A549 (cell line): ENCODE results near the gene PHF1.

Experiments used
- CBX8 ChIP-seq: fragments of 200-600 bp; sonication (generic); IDR thresholded peaks from 2 replicates; pipeline ENCODE4 v1.6.1; 2016
- CEBPB ChIP-seq, 2 experiments: fragments of >200 bp in 1 of 2; sonication (Bioruptor Twin) in 1 of 2; formaldehyde crosslinking in 1 of 2; IDR thresholded peaks; 2 replicates each; pipeline ENCODE4 v1.6.1; 2012 to 2016
- CHD2 ChIP-seq: fragments of 150-350 bp; IDR thresholded peaks from 2 replicates; pipeline ENCODE4 v1.6.1; 2014; ENCODE audit warnings: low read length; ENCODE audit not compliant: partially characterized antibody
- CHD4 ChIP-seq: fragments of 200-600 bp; sonication (generic); IDR thresholded peaks from 2 replicates; pipeline ENCODE4 v1.6.1; 2016; ENCODE audit warnings: antibody characterized with exemption, mild to moderate bottlenecking, borderline replicate concordance
- EHMT2 ChIP-seq: fragments of 200-600 bp; sonication (generic); IDR thresholded peaks from 2 replicates; pipeline ENCODE4 v1.6.1; 2016; ENCODE audit warnings: antibody characterized with exemption, low read depth, mild to moderate bottlenecking, moderate library complexity
- HDAC2 ChIP-seq: fragments of 200-600 bp; sonication (generic); IDR thresholded peaks from 2 replicates; pipeline ENCODE4 v1.6.1; 2016
- KDM1A ChIP-seq: fragments of 200-600 bp; sonication (generic); IDR thresholded peaks from 2 replicates; pipeline ENCODE4 v1.6.1; 2016; ENCODE audit warnings: low read depth, mild to moderate bottlenecking
- POLR2A ChIP-seq: IDR thresholded peaks from 2 replicates; pipeline ENCODE4 v1.6.1; 2012; ENCODE audit warnings: mild to moderate bottlenecking, low read length
- TP53 ChIP-seq: fragments of 250-450 bp; sonication (Bioruptor Pico); IDR thresholded peaks from 2 replicates; pipeline ENCODE4 v1.5.0; 2021; ENCODE audit warnings: mild to moderate bottlenecking, moderate library complexity
- TF ChIP-seq, protein P1 (sequence below): fragments of >200 bp; sonication (Bioruptor Twin); formaldehyde crosslinking; IDR thresholded peaks from 3 replicates; pipeline ENCODE4 v1.5.1; 2016
- TF ChIP-seq, protein P2 (sequence below): fragments of 150-350 bp; IDR thresholded peaks from 2 replicates; pipeline ENCODE4 v1.6.1; 2014; ENCODE audit warnings: low read depth, mild to moderate bottlenecking, low read length
- TF ChIP-seq, protein P3 (sequence below): IDR thresholded peaks from 2 replicates; pipeline ENCODE4 v1.6.1; 2012

DNA sequence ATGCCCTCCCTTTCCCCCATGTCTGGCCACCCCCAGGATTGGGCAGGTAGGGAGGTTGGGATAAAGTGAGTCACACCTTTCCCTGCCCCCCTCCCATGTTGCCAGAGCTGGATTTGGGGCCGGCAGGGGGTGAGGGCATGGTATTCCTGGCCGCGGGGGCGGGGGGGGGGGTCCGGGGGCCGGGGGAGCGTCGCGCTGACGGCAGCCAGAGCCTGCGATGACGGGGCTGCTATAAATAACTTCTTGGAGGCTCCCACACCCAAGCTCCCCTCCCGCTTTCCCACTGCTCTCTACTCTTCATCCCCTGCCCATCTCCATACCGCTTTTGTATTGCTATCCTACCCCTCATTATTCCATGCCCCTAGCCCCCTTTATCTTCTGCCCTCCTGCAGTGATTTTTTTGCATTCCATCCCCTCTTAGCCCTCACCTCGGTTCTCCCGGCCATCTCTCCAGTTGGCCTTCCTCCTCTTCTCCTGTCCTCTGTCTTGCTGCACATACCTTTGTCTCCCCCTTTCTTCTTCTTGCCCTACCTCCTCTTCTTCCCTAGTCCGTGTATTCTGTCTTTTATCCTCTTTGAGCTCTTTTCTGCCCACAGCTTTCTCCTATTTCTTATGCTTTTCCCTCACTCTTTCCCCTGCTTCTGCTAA, 22.9 kb downstream of the PHF1 start:
- TF ChIP-seq, protein P1, sequence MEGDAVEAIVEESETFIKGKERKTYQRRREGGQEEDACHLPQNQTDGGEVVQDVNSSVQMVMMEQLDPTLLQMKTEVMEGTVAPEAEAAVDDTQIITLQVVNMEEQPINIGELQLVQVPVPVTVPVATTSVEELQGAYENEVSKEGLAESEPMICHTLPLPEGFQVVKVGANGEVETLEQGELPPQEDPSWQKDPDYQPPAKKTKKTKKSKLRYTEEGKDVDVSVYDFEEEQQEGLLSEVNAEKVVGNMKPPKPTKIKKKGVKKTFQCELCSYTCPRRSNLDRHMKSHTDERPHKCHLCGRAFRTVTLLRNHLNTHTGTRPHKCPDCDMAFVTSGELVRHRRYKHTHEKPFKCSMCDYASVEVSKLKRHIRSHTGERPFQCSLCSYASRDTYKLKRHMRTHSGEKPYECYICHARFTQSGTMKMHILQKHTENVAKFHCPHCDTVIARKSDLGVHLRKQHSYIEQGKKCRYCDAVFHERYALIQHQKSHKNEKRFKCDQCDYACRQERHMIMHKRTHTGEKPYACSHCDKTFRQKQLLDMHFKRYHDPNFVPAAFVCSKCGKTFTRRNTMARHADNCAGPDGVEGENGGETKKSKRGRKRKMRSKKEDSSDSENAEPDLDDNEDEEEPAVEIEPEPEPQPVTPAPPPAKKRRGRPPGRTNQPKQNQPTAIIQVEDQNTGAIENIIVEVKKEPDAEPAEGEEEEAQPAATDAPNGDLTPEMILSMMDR = no peak
- TF ChIP-seq, protein P2, sequence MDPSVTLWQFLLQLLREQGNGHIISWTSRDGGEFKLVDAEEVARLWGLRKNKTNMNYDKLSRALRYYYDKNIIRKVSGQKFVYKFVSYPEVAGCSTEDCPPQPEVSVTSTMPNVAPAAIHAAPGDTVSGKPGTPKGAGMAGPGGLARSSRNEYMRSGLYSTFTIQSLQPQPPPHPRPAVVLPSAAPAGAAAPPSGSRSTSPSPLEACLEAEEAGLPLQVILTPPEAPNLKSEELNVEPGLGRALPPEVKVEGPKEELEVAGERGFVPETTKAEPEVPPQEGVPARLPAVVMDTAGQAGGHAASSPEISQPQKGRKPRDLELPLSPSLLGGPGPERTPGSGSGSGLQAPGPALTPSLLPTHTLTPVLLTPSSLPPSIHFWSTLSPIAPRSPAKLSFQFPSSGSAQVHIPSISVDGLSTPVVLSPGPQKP = no peak
- TF ChIP-seq, protein P3, sequence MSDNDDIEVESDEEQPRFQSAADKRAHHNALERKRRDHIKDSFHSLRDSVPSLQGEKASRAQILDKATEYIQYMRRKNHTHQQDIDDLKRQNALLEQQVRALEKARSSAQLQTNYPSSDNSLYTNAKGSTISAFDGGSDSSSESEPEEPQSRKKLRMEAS = no peak
- no peak for TF ChIP-seq POLR2A
- no peak for TF ChIP-seq CHD2
- TF ChIP-seq CEBPB (IDR thresholded peaks at IDR 0.05) = no peak
- TF ChIP-seq EHMT2 = no peak
- TF ChIP-seq TP53 (CRISPR knock-in tag) = no peak
- no peak for TF ChIP-seq HDAC2
- no peak for TF ChIP-seq KDM1A
- no peak for TF ChIP-seq CBX8
- TF ChIP-seq CHD4 = no peak
